H1 (cell line): ENCODE results near the gene TPO. TPM values are rescaled to one million over a fixed set of nuclear protein-coding genes. Genes with fewer than 3 reads are reported as not detected.

Experiments used
- CTCF ChIA-PET: fragments of 300-600 bp; sonication (Branson Sonifier 250); formaldehyde crosslinking; loops from one replicate; lab custom pipeline; 2021; ENCODE audit not compliant: partially characterized antibody; lab: Charles Lee
- POLR2A ChIA-PET: fragments of 300-600 bp; sonication (Branson Sonifier 250); formaldehyde crosslinking; loops from one replicate; lab custom pipeline; 2021; ENCODE audit warnings: inconsistent platforms; ENCODE audit not compliant: partially characterized antibody; lab: Charles Lee
- DNase-seq, 2 experiments: peaks; one replicate each; pipeline versions ENCODE4 v3.0.0 to v3.0.0-alpha.2; 2010 to 2022; ENCODE audit warnings: low spot score in 2 of 2, low read depth in 1 of 2, mixed read lengths in 1 of 2
- FAIRE-seq: peaks from 2 replicates; lab custom pipeline; 2011; peaks lifted over from hg19 to GRCh38; lab: Jason Lieb, UNC
- H2AFZ ChIP-seq: 2 replicates; pipeline ENCODE4 v1.8.1; 2012; ENCODE audit warnings: low read length, inconsistent platforms
- H2AK5ac ChIP-seq: 2 replicates; pipeline ENCODE4 v1.6.1; 2013; ENCODE audit warnings: low read depth, low read length
- H2BK120ac ChIP-seq: replicated peaks from 2 replicates; pipeline ENCODE3; 2013; ENCODE audit warnings: low read depth, low read length, inconsistent platforms
- H2BK12ac ChIP-seq: 2 replicates; pipeline ENCODE4 v1.6.1; 2013; ENCODE audit warnings: low read depth, low read length
- H2BK15ac ChIP-seq: 2 replicates; pipeline ENCODE4 v1.6.1; 2013; ENCODE audit warnings: low read length
- H2BK20ac ChIP-seq: 2 replicates; pipeline ENCODE4 v1.6.1; 2013; ENCODE audit warnings: low read length
- H2BK5ac ChIP-seq: 2 replicates; pipeline ENCODE4 v1.6.1; 2013; ENCODE audit warnings: low read depth, low read length
- H3K14ac ChIP-seq: 2 replicates; pipeline ENCODE4 v1.6.1; 2013; ENCODE audit warnings: inconsistent platforms; ENCODE audit not compliant: insufficient read length
- H3K18ac ChIP-seq: 2 replicates; pipeline ENCODE4 v1.6.1; 2013; ENCODE audit warnings: low read length; ENCODE audit errors: extremely low read depth
- H3K23ac ChIP-seq: 2 replicates; pipeline ENCODE4 v1.6.1; 2013; ENCODE audit warnings: inconsistent platforms; ENCODE audit not compliant: insufficient read length
- H3K23me2 ChIP-seq: 2 replicates; pipeline ENCODE4 v1.6.1; 2013; ENCODE audit warnings: low read depth, low read length
- H3K27ac ChIP-seq: 2 replicates; pipeline ENCODE4 v1.6.1; 2011; ENCODE audit warnings: low read depth, low read length, inconsistent platforms
- H3K27me3 ChIP-seq, 4 experiments: replicated peaks in 1 of 4; 1 replicate in 1 of 4; 2 replicates in 3 of 4; pipeline versions ENCODE4 v1.6.1 to v1.8.1; 2011 to 2013; ENCODE audit warnings: low read length in 3 of 4, mild to moderate bottlenecking in 3 of 4, inconsistent platforms in 2 of 4, mixed read lengths in 2 of 4, moderate library complexity in 1 of 4; ENCODE audit not compliant: control insufficient read depth in 3 of 4, insufficient read depth in 3 of 4; ENCODE audit errors: extremely low read depth in 1 of 4
- H3K36me3 ChIP-seq, 4 experiments: 2 replicates each; pipeline versions ENCODE4 v1.6.1 to v1.8.1; 2011 to 2013; ENCODE audit warnings: mild to moderate bottlenecking in 4 of 4, low read length in 3 of 4, moderate library complexity in 2 of 4, control low read depth in 1 of 4, inconsistent platforms in 1 of 4; ENCODE audit not compliant: insufficient read depth in 4 of 4, control insufficient read depth in 2 of 4
- H3K4ac ChIP-seq: replicated peaks from 2 replicates; pipeline ENCODE3; 2013; ENCODE audit warnings: low read length, low read depth, mixed read lengths, inconsistent platforms; ENCODE audit not compliant: insufficient read length
- H3K4me1 ChIP-seq, 4 experiments: replicated peaks in 1 of 4; 1 replicate in 1 of 4; 2 replicates in 3 of 4; pipeline versions ENCODE4 v1.6.1 to v1.8.1; 2011 to 2013; ENCODE audit warnings: low read length in 3 of 4, inconsistent platforms in 2 of 4, mixed read lengths in 1 of 4; ENCODE audit not compliant: insufficient read depth in 4 of 4, control insufficient read depth in 3 of 4
- H3K4me2 ChIP-seq, 2 experiments: 2 replicates each; pipeline versions ENCODE4 v1.6.1 to v1.8.1; 2011 to 2013; ENCODE audit warnings: low read depth in 2 of 2, low read length in 2 of 2, control low read depth in 1 of 2, inconsistent platforms in 1 of 2, mild to moderate bottlenecking in 1 of 2; ENCODE audit not compliant: insufficient read depth in 1 of 2
- H3K4me3 ChIP-seq, 4 experiments: fragments of 200-600, 300-600 bp in 1 of 4; sonication (generic), shearing (Covaris generic), sonication (Bioruptor Twin) in 1 of 4; 2 replicates each; pipeline versions ENCODE4 v1.5.1 to v1.8.1; 2011 to 2016; ENCODE audit warnings: low read length in 4 of 4, low read depth in 3 of 4, control low read depth in 2 of 4, inconsistent platforms in 2 of 4, mild to moderate bottlenecking in 2 of 4, mixed read lengths in 1 of 4, moderate library complexity in 1 of 4; ENCODE audit not compliant: insufficient read depth in 2 of 4; ENCODE audit errors: extremely low read depth in 1 of 4
- H3K56ac ChIP-seq: replicated peaks from 2 replicates; pipeline ENCODE3; 2013; ENCODE audit warnings: low read depth, mild to moderate bottlenecking, mixed read lengths, low read length, inconsistent platforms; ENCODE audit not compliant: insufficient read length
- H3K79me1 ChIP-seq: 2 replicates; pipeline ENCODE4 v1.6.1; 2013; ENCODE audit warnings: low read depth, low read length, control low read depth
- H3K79me2 ChIP-seq, 2 experiments: 2 replicates each; pipeline versions ENCODE4 v1.6.1 to v1.8.1; 2012 to 2013; ENCODE audit warnings: low read length in 2 of 2, mild to moderate bottlenecking in 2 of 2, inconsistent platforms in 1 of 2; ENCODE audit not compliant: insufficient read depth in 2 of 2, control insufficient read depth in 1 of 2
- H3K9ac ChIP-seq, 4 experiments: replicated peaks in 1 of 4; 1 replicate in 1 of 4; 2 replicates in 3 of 4; pipeline versions ENCODE4 v1.6.1 to v1.8.1; 2011 to 2013; ENCODE audit warnings: low read depth in 3 of 4, low read length in 3 of 4, control low read depth in 2 of 4, mild to moderate bottlenecking in 2 of 4, moderate library complexity in 2 of 4, inconsistent platforms in 1 of 4; ENCODE audit errors: extremely low read depth in 1 of 4
- H3K9me3 ChIP-seq, 2 experiments: 2 replicates each; pipeline versions ENCODE4 v1.6.1 to v1.8.1; 2012 to 2013; ENCODE audit warnings: mild to moderate bottlenecking in 2 of 2, moderate library complexity in 2 of 2, control low read depth in 1 of 2, inconsistent platforms in 1 of 2, low read depth in 1 of 2, low read length in 1 of 2, mixed read lengths in 1 of 2; ENCODE audit not compliant: insufficient read depth in 2 of 2
- H4K20me1 ChIP-seq, 2 experiments: replicated peaks in 1 of 2; 2 replicates each; pipeline versions ENCODE3 to v1.8.1; 2011 to 2013; ENCODE audit warnings: inconsistent platforms in 2 of 2, low read length in 2 of 2, mild to moderate bottlenecking in 1 of 2; ENCODE audit not compliant: insufficient read depth in 2 of 2, control insufficient read depth in 1 of 2
- H4K5ac ChIP-seq: 2 replicates; pipeline ENCODE4 v1.6.1; 2013; ENCODE audit warnings: low read length, low read depth, mixed read lengths, inconsistent platforms; ENCODE audit not compliant: insufficient read length
- H4K8ac ChIP-seq: 2 replicates; pipeline ENCODE4 v1.8.0; 2013; ENCODE audit warnings: mild to moderate bottlenecking, moderate library complexity, low read length, inconsistent platforms; ENCODE audit not compliant: insufficient read depth; ENCODE audit errors: extremely low read depth
- H4K91ac ChIP-seq: replicated peaks from 2 replicates; pipeline ENCODE3; 2013; ENCODE audit warnings: low read length, mixed read lengths, inconsistent platforms; ENCODE audit not compliant: insufficient read length
- ASH2L ChIP-seq: fragments of 200-600, 300-600 bp; sonication (generic); IDR thresholded peaks from one replicate; pipeline ENCODE4 v1.7.1; 2017; ENCODE audit warnings: low read length
- CEBPB ChIP-seq: IDR thresholded peaks from 2 replicates; pipeline ENCODE4 v1.6.1; 2012; ENCODE audit warnings: low read depth, low read length
- CHD2 ChIP-seq: IDR thresholded peaks from 2 replicates; pipeline ENCODE4 v1.6.1; 2012; ENCODE audit warnings: low read length, improper control_type of control experiment
- CTCF ChIP-seq, 3 experiments: IDR thresholded peaks; 1 replicate in 2 of 3; 2 replicates in 1 of 3; pipeline versions ENCODE4 v1.5.1 to v1.6.1; 2011; ENCODE audit warnings: low read length in 3 of 3, mild to moderate bottlenecking in 3 of 3, inconsistent platforms in 2 of 3, low read depth in 1 of 3, moderate library complexity in 1 of 3; ENCODE audit not compliant: insufficient read depth in 1 of 3; ENCODE audit errors: control extremely low read depth in 1 of 3
- KDM4A ChIP-seq: IDR thresholded peaks from one replicate; pipeline ENCODE4 v1.7.1; 2012; ENCODE audit warnings: low read depth, mild to moderate bottlenecking, moderate library complexity, low read length, inconsistent platforms; ENCODE audit not compliant: severe bottlenecking
- RBBP5 ChIP-seq: IDR thresholded peaks from 2 replicates; pipeline ENCODE4 v1.7.1; 2012; ENCODE audit warnings: low read depth, mild to moderate bottlenecking, inconsistent platforms, low read length, moderate library complexity, borderline replicate concordance
- SP4 ChIP-seq: IDR thresholded peaks from 2 replicates; pipeline ENCODE4 v1.6.1; 2012; ENCODE audit warnings: low read length, inconsistent platforms
- WGBS, 2 experiments: shearing (Covaris generic) in 1 of 2; methylation state at CpG; one replicate each; pipeline versions ENCODE4 v1.1.6 to v1.1.7; 2013 to 2015; ENCODE audit warnings: low lambda C conversion rate in 2 of 2, mixed read lengths in 2 of 2, inconsistent platforms in 1 of 2, low coverage in 1 of 2, missing lambda C conversion rate in 1 of 2; ENCODE audit not compliant: insufficient replicate concordance in 2 of 2, insufficient coverage in 1 of 2, insufficient read length in 1 of 2; ENCODE audit errors: extremely low coverage in 1 of 2, missing lambda C conversion rate in 1 of 2; 5-methylcytosine and 5-hydroxymethylcytosine counted together
- polyA plus RNA-seq, 7 experiments: library from polyadenylated mRNA; depleted of rRNA in 3 of 7; stranded (reverse) in 5 of 7; unstranded in 2 of 7; fragments of >200 nt in 5 of 7; fragments of 200-250 nt in 2 of 7; gene quantifications; 1 replicate in 5 of 7; 2 replicates in 1 of 7; 4 replicates in 1 of 7; pipeline versions ENCODE4 v1.2.1 to v1.2.3, GENCODE V29; 2011 to 2013; ENCODE audit warnings: missing spikeins in 2 of 7, mixed read lengths in 2 of 7
- total RNA-seq: library from RNA; stranded (reverse); fragmentation: NEBNext Ultra II Directional; extraction: Animal tissue kit (Norgen Biotek cat#: 25700); gene quantifications from 2 replicates; pipeline ENCODE4 v1.2.1, GENCODE V29; 2021

Gene TPO
- total and polyA plus RNA-seq, 2 of the 8 experiments (the other 6 are each of a cell fraction or from before 2014, with no cell fraction given) = not detected

- Histone ChIP-seq H2AK5ac (no peak overlapping the region), H2BK20ac (no peak overlapping the region), H4K5ac (no peak overlapping the region), H3K14ac (no peak overlapping the region), H3K79me2 (no peaks in the 10 kb centered on the region), H3K23me2 (no peaks in the 10 kb centered on the region), H2BK5ac (no peak overlapping the region), H2AFZ (no peak overlapping the region), H3K27ac (no peak overlapping the region), H3K56ac (no peak overlapping the region), H3K4me2 (no peak overlapping the region), H3K9me3 (no peaks in the 10 kb centered on the region), H4K8ac (no peak overlapping the region), H3K23ac (no peak overlapping the region), H3K18ac (no peak overlapping the region), H2BK120ac (no peak overlapping the region), H3K36me3 (no peaks in the 10 kb centered on the region), H3K79me1 (no peaks in the 10 kb centered on the region), H3K4me3 (no peak overlapping the region), H3K4me1 (peaks cover 0 to 4% (median 0%) of the 10 kb centered on the region in 4 experiments; a peak in 2 of 7 replicates), H3K4ac (no peak overlapping the region), H2BK12ac (no peak overlapping the region), H4K20me1 (no peaks in the 10 kb centered on the region), H4K91ac (no peak overlapping the region), H2BK15ac (no peak overlapping the region), H3K9ac (no peak overlapping the region), H3K27me3 (no peaks in the 10 kb centered on the region)
- POLR2A ChIA-PET = interaction anchor here (0.6 kb wide), 1 partner anchor 1255 kb away, joined by 3 read pairs; no protein-coding TSS in a partner anchor
- FAIRE-seq = no peak
- CTCF ChIA-PET = interaction anchor here (0.7 to 1.9 kb wide), 4 partner anchors 9 to 329 kb away, joined by 3 to 6 read pairs (median 4); no protein-coding TSS in a partner anchor
- 86% methylated on average over 24 of the region's 24 CpGs; no CpG with 5 or more reads in 1 of the 2 experiments for WGBS, 2 experiments
- TF ChIP-seq CTCF (IDR thresholded peaks at IDR 0.05; ENCODE audit: control extremely low read depth in 1 of 3, insufficient read depth in 1 of 3, low read depth in 1 of 3, low read length in 3 of 3) (no peak), SP4 (no peak), ASH2L (no peak), KDM4A (no peak), RBBP5 (no peak), CEBPB (no peak), CHD2 (no peak)
- no peak for DNase-seq
Measured at GRCh38 chr2:1493431-1494126, 80.3 kb downstream of the TPO start.
